ENCODE data around the gene CPNE8.

Gene CPNE8

DNA sequence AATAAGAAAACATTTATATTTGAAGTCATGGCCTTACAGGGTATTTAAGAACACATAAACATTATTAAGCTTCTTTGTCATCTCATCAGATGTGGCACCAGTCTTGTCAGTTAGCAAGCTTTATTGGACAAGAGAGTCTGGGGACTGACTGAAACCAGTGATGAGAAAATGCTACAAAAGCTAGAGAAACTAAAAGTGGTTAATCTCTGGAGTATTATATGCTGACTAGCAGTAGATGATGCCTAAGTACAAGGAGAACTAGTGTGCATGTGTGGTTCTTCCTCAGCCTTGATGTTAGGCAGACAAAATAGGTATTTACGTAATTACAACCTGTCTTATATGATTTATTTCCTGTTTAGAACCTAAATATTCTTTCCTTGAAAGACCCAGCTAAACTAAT is 176.5 kb downstream of the CPNE8 start:
- DNase-seq (ENCODE audit: low spot score) = no peak

DNA sequence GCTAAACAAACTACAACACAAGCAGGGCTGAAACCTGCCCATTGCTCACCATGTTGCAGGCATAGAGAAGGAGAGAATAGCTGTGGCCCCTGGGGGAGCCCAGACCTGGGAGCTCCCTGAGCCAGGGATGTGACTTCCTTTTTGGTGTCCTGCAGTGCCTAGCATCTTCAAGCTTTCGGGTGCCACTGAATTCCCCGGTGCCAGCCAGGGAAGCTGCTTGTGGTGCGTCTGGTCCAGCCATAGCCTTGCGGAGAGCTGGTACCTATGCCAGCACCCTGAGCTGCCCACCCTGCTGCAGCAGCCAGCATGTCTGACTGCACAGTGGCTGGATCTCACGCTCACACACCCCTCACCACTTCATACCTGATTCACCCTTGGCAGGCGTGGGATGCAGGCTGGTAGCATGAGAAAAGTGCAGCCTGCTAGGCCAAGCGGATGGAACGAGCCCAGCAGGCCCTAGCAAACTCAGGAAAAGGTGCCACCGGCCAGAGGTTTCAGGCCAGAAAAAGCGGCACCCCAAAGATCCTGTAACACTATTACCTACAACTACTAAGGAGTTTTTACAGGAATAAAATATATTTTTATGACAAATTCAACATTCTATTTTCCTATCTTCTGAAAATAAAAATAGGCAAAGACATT is 183.7 kb downstream of the CPNE8 start:
- DNase-seq (ENCODE audit: low spot score) = no peak

DNA sequence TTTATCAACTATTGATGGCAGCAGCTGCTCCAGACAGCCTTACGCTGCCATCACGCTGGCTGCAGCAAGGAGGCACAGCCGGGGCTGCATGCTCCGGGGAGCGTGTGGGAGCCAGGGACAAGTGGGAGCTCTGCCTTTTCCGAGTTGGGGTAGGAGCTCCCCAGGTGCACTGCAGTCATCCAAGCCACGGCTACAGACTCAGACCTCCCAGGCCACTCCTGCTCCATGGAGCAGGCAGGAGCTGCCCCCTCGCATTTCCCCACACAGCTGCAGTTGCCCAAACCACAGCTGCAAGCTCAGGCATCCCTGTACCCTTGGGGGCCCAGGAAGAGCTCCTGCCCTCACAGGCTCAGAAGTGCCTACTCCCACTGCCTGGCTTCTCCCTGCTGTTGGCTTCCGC is 184.7 kb downstream of the CPNE8 start:
- no peak for DNase-seq (ENCODE audit: low spot score)

DNA sequence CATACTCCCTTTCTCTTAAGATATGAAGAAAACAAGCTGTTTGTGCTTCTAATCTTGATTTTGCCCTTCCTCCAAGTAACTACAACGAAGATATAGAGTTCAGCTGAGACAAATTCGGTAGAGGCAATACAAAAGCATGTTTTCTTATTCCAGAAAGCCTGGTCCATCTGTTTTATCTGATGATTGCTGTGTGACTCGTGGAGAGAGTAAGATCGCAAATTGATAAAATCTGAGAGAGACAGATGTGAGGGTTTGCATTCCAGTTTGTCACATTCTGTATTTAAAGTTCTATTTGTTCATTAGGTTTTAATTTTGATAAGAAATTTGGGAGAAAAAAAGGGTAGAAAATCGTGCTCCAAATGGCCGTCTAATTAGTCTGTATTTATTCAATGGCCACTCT is 192.1 kb downstream of the CPNE8 start:
- no peak for DNase-seq (ENCODE audit: low spot score)

- no peak for DNase-seq (ENCODE audit: low spot score)
Observed at GRCh38 chr12:38711054-38711453, 194.3 kb downstream of the CPNE8 start.

DNA sequence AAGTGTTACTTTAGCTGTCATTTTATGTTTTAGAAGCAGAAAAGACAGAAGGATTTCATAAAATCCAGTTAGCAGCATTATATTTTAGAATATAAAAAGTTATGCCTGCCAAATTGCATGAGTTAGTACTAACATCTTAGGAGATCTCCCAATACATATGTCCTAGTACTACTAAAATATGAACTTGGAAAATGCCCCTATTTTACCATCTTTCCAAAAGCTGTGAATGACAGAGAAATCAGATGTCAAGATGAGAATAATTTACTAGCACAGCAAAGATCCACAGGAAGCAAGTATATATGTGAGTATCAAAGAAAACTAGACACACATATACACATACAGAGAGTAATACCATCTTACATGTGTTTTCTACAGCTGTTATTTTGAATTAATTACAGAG is 196.9 kb downstream of the CPNE8 start:
- no peak for DNase-seq (ENCODE audit: low spot score)

GRCh38 chr12:38707648-38708047 is 197.7 kb downstream of the CPNE8 start:
- no peak for DNase-seq (ENCODE audit: low spot score)

- no peak for DNase-seq (ENCODE audit: low spot score)
Observed at GRCh38 chr12:38697289-38697688, 208.1 kb downstream of the CPNE8 start.

DNA sequence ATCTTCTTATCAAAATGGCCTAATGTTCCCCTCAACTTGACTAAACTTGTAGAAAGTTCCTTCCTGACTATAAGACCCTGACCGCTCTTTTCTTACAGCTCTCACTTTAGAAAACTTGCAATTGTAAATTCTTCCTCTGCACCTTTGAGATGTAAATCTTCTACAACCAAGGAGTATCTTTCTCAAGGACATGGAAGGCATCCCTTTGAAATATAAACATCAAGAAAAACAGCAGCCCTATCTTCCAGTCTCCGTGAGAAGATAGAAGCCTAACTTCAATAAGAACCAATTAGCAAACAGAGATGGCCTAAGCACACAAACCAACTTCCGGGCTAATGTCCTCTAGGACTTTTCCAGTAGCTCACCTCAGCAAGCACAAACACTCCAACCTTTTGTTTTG is 210.3 kb downstream of the CPNE8 start:
- no peak for DNase-seq (ENCODE audit: low spot score)

DNA sequence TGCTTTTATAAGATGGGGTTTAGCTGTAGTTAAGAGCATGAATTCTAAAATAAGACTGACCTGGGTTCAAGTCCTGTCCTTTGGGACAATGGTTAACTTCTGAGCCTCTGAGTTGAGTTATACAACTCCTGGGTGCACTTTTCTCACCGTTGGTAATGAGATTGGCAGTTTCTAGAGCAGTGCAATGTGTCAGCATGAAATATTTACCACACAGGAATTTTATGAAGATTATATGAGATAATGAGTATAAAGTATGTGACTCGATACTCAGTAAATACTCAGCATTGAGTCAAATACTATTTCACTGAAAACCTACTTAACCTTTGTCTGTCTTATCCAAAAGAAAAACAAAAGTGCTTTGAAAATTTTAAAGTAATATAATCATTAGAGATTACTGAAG is 214.2 kb downstream of the CPNE8 start:
- no peak for DNase-seq (ENCODE audit: low spot score)

- no peak for DNase-seq (ENCODE audit: low spot score)
Observed at GRCh38 chr12:38690646-38691045, 214.7 kb downstream of the CPNE8 start.

- DNase-seq (ENCODE audit: low spot score) = no peak
Observed at GRCh38 chr12:38689704-38690103, 215.7 kb downstream of the CPNE8 start.

GRCh38 chr12:38689195-38689594 is 216.2 kb downstream of the CPNE8 start:
- DNase-seq (ENCODE audit: low spot score) = no peak

DNA sequence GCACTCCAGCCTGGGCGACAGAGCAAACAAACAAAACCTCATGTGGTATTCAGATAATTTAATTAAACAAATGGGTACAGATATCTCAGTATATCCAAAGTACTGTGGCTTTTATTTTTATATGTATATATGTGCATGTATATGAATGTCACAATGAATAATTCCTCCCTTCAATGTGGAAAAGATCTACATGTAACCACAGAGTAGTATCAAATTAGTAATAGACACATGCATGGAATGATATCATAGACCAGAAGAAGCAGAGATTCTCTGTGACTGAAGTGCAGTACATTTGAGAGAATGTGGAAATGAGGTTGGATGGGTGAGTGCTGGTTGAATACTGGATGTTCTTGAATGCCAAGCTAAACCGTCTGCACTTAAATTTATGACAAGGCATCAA is 222.9 kb downstream of the CPNE8 start:
- DNase-seq (ENCODE audit: low spot score) = no peak

GRCh38 chr12:38669530-38669929 is 235.9 kb downstream of the CPNE8 start:
- DNase-seq (ENCODE audit: low spot score) = no peak

GRCh38 chr12:38669081-38669480 is 236.3 kb downstream of the CPNE8 start:
- no peak for DNase-seq (ENCODE audit: low spot score)

- DNase-seq (ENCODE audit: low spot score) = no peak
Observed at GRCh38 chr12:38666425-38666824, 239.0 kb downstream of the CPNE8 start.

GRCh38 chr12:38664661-38665269 is 240.6 kb downstream of the CPNE8 start:
- no peak for DNase-seq (ENCODE audit: low spot score)

- DNase-seq (ENCODE audit: low spot score) = no peak
Observed at GRCh38 chr12:38662829-38663228, 242.6 kb downstream of the CPNE8 start.

- no peak for DNase-seq (ENCODE audit: low spot score)
Observed at GRCh38 chr12:38653650-38654049, 251.7 kb downstream of the CPNE8 start.

- DNase-seq (ENCODE audit: low spot score) = no peak
Observed at GRCh38 chr12:38648813-38649212, 256.6 kb downstream of the CPNE8 start.

GRCh38 chr12:38646146-38646545 is 259.2 kb downstream of the CPNE8 start:
- no peak for DNase-seq (ENCODE audit: low spot score)

DNA sequence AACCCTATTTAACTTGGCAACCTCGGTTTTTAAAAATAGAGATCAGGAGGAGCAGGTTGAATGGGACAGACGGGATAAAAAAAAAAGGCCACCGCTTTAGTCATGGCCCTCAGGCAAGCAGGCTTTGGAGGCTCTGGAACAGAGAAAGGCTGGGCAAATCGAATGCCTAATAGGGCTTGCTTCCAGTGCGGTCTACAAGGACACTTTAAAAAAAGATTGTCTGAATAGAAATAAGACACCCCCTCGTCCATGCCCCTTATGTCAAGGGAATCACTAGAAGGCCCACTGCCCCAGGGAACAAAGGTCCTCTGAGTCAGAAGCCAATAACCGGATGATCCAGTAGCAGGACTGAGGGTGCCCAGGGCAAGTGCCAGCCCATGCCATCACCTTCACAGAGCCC is 265.8 kb downstream of the CPNE8 start:
- DNase-seq (ENCODE audit: low spot score) = no peak

DNA sequence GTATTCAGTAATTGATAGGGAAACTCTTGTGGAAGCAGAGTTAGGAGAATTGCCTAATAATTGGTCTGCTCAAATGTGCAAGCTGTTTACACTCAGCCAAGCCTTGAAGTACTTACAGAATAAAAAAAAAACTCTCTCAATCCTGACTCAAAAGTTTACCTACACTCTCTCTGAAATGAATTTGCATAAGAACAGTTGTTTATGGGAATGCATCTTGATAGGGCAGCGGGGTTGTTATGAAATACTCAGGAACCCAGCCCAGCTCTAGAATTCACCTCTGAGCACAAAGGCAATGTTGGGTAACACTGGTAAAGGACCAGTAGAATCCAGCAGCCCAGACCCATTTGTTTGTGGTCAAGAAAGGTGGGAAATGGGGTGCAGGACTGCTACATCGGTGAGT is 267.0 kb downstream of the CPNE8 start:
- no peak for DNase-seq (ENCODE audit: low spot score)

Measured in hematopoietic multipotent progenitor cell treated with erythropoietin and hydrocortisone succinate and interleukin-3 and kit ligand, for 17 days (in vitro differentiated cells).